ENCODE results near the gene METTL13.

The METTL13 gene

GRCh38 chr1:171781176-171781875 lies at the start of gene METTL13:
TSS of gene METTL13 (plus strand) at chr1:171781660. CDS start at chr1:171781968, 308 bp downstream.
- peak; percentile 93 to 97 (median 95) for DNase-seq (ENCODE audit: low read depth in 3 of 3, low spot score in 1 of 3)

GRCh38 chr1:171736196-171736595 lies 45.3 kb upstream of the METTL13 start:
- no peak for DNase-seq (ENCODE audit: low read depth in 3 of 3, low spot score in 1 of 3)

GRCh38 chr1:171738911-171739310 lies 42.5 kb upstream of the METTL13 start:
- DNase-seq (ENCODE audit: low read depth in 3 of 3, low spot score in 1 of 3): no peak

GRCh38 chr1:171739656-171740055 lies 41.8 kb upstream of the METTL13 start:
- DNase-seq (ENCODE audit: low read depth in 3 of 3, low spot score in 1 of 3): no peak

- DNase-seq (ENCODE audit: low read depth in 3 of 3, low spot score in 1 of 3): no peak
Observed at GRCh38 chr1:171740356-171740863, 41.0 kb upstream of the METTL13 start.

GRCh38 chr1:171740987-171741871 lies 40.2 kb upstream of the METTL13 start:
- DNase-seq (ENCODE audit: low read depth in 3 of 3, low spot score in 1 of 3): peak in 1 of 3 donors; percentile 10

- DNase-seq (ENCODE audit: low read depth in 3 of 3, low spot score in 1 of 3): peak; percentile 56 to 75 (median 68)
Observed at GRCh38 chr1:171741872-171742576, 39.4 kb upstream of the METTL13 start, which contains the start of gene VAMP4. TSS of gene VAMP4 (minus strand) at chr1:171742065. CDS start at chr1:171738414, 3,651 bp downstream.

- no peak for DNase-seq (ENCODE audit: low read depth in 3 of 3, low spot score in 1 of 3)
Observed at GRCh38 chr1:171742577-171742922, 38.9 kb upstream of the METTL13 start.

GRCh38 chr1:171743081-171743870 lies 38.2 kb upstream of the METTL13 start:
- no peak for DNase-seq (ENCODE audit: low read depth in 3 of 3, low spot score in 1 of 3)

- DNase-seq (ENCODE audit: low read depth in 3 of 3, low spot score in 1 of 3): no peak
Observed at GRCh38 chr1:171744986-171745385, 36.5 kb upstream of the METTL13 start.

GRCh38 chr1:171748651-171749050 lies 32.8 kb upstream of the METTL13 start:
- DNase-seq (ENCODE audit: low read depth in 3 of 3, low spot score in 1 of 3): no peak

- no peak for DNase-seq (ENCODE audit: low read depth in 3 of 3, low spot score in 1 of 3)
Observed at GRCh38 chr1:171751221-171751620, 30.2 kb upstream of the METTL13 start.

GRCh38 chr1:171753182-171753581 lies 28.3 kb upstream of the METTL13 start:
- DNase-seq (ENCODE audit: low read depth in 3 of 3, low spot score in 1 of 3): no peak

GRCh38 chr1:171753685-171754352 lies 27.6 kb upstream of the METTL13 start:
- no peak for DNase-seq (ENCODE audit: low read depth in 3 of 3, low spot score in 1 of 3)

- DNase-seq (ENCODE audit: low read depth in 3 of 3, low spot score in 1 of 3): no peak
Observed at GRCh38 chr1:171754353-171754705, 27.1 kb upstream of the METTL13 start.

- DNase-seq (ENCODE audit: low read depth in 3 of 3, low spot score in 1 of 3): no peak
Observed at GRCh38 chr1:171754971-171755370, 26.5 kb upstream of the METTL13 start.

GRCh38 chr1:171756856-171757255 lies 24.6 kb upstream of the METTL13 start:
- DNase-seq (ENCODE audit: low read depth in 3 of 3, low spot score in 1 of 3): no peak

- DNase-seq (ENCODE audit: low read depth in 3 of 3, low spot score in 1 of 3): no peak
Observed at GRCh38 chr1:171758011-171758410, 23.4 kb upstream of the METTL13 start.

GRCh38 chr1:171762143-171762563 lies 19.3 kb upstream of the METTL13 start:
- no peak for DNase-seq (ENCODE audit: low read depth in 3 of 3, low spot score in 1 of 3)

GRCh38 chr1:171763764-171764163 lies 17.7 kb upstream of the METTL13 start:
- DNase-seq (ENCODE audit: low read depth in 3 of 3, low spot score in 1 of 3): no peak

Data from stimulated activated CD4-positive, alpha-beta T cell treated with anti-CD3 and anti-CD28 coated beads, TNF-alpha, amount 100 ng/mL, for 1 hour (primary cell).